ENCODE data around the gene MIEF1. TPM values are rescaled to one million over a fixed set of nuclear protein-coding genes. Genes with fewer than 3 reads are reported as not detected.
A peak's percentile ranks its signal among the peaks of the same experiment; 100 is the strongest.

Gene MIEF1
- polyA plus RNA-seq, 1 donor: 34.4 TPM

DNA sequence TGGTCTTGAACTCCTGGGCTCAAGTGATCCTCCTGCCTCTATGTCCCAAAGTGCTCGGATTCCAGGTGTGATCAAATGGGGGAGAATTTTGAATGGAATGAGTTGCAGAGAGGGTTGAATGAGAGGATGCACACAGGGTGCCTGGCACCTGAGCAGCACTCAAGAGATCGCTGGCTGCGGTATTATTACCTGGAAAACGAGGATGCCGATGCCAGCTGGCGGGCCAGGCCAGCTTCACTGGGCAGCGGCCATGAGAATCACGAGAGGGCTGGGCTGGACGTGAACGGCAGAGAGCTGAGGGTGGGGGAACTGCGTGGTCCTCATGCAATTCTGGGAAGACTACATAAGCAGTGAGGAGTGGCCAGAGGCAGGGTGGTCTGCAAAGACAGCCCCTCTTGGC is 42.4 kb upstream of the MIEF1 start:
- Histone ChIP-seq H3K36me3 (ENCODE audit: control insufficient read depth, insufficient read depth, low read length) (no peaks in the 10 kb centered on the region), H3K4me1 (ENCODE audit: control insufficient read depth, insufficient read depth, low read length) (peaks cover 19% of the 10 kb centered on the region), H3K9me3 (ENCODE audit: control insufficient read depth, low read depth, low read length) (peaks cover 7% of the 10 kb centered on the region), H3K4me3 (ENCODE audit: low read length) (no peak overlapping the region), H3K27ac (ENCODE audit: low read length) (no peak overlapping the region), H3K27me3 (ENCODE audit: control insufficient read depth, insufficient read depth, low read length) (peaks cover 19% of the 10 kb centered on the region)
- WGBS (ENCODE audit: insufficient coverage, low lambda C conversion rate): no CpG with 5 or more reads among the region's 11 CpGs
- no peak for DNase-seq

DNA sequence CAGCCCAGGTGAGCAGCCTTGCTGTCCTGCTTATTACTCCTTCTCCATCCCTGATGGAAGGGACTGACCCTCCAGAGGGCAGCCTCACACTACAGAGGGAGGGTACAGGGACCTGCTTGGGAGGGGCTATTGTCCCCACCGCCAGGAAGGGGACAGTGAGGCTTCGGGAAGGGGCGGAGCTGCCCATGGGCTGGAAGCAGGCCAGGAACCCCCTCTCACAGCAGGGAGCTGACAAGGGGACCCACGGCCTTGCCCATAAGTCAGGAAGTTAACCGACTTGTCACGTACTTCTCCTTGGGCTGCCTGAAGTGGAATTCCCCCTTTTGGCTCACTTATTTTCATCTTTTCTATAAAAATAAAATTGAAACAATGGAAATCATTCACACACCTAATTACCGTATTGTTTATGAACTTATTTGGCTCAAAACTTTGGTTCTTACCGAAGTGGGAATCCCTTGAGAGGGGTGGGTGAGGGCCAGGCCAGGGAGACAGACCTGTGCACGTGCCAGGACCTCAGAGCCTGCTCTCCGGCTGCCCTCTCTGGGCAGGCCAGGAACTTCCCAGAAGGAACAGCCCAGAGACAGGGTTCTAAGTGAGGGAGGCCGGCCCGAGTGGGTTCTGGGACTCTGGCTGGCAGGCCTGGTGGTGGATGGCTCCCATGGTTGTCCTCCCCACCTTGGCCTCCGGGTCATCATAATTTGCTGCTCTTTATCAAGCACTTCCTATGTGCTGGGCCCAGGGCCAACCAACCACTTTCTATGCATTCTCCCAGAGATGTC is 39.5 kb upstream of the MIEF1 start:
- H3K4me1 ChIP-seq (ENCODE audit: control insufficient read depth, insufficient read depth, low read length): peaks cover 42% of the 10 kb centered on the region
- no CpG with 5 or more reads among the region's 13 CpGs for WGBS (ENCODE audit: insufficient coverage, low lambda C conversion rate)
- H3K36me3 ChIP-seq (ENCODE audit: control insufficient read depth, insufficient read depth, low read length): no peaks in the 10 kb centered on the region
- H3K27me3 ChIP-seq (ENCODE audit: control insufficient read depth, insufficient read depth, low read length): peaks cover 12% of the 10 kb centered on the region
- no peak overlapping the region for H3K27ac ChIP-seq (ENCODE audit: low read length)
- no peaks in the 10 kb centered on the region for H3K9me3 ChIP-seq (ENCODE audit: control insufficient read depth, low read depth, low read length)
- DNase-seq: peak in 1 of 2 donors; percentile 18
- H3K4me3 ChIP-seq (ENCODE audit: low read length): no peak overlapping the region

DNA sequence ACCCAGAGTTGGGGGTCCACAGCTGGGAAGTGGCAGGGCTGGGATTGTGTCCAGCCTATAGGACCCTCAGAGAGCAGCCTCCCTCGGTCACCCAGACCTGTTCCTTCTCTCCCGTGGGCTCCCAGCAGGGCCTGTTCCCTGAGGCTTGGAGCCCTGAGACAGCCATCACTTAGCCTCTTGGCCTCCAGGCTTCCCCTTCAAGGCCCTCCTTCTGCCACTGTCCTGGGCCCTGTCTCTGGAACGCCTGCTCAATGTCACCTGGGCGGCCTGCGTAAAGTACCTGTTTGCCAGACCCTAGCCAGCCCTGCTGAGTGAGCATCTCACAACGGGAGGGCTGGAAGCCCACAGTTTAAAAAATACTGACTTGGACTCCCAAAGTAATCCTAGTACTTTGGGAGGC is 38.8 kb upstream of the MIEF1 start:
- H3K36me3 ChIP-seq (ENCODE audit: control insufficient read depth, insufficient read depth, low read length): no peaks in the 10 kb centered on the region
- H3K27me3 ChIP-seq (ENCODE audit: control insufficient read depth, insufficient read depth, low read length): peaks cover 7% of the 10 kb centered on the region
- DNase-seq: no peak
- H3K4me1 ChIP-seq (ENCODE audit: control insufficient read depth, insufficient read depth, low read length): peaks cover 46% of the 10 kb centered on the region
- H3K4me3 ChIP-seq (ENCODE audit: low read length): no peak overlapping the region
- no peaks in the 10 kb centered on the region for H3K9me3 ChIP-seq (ENCODE audit: control insufficient read depth, low read depth, low read length)
- no CpG with 5 or more reads among the region's 6 CpGs for WGBS (ENCODE audit: insufficient coverage, low lambda C conversion rate)
- H3K27ac ChIP-seq (ENCODE audit: low read length): no peak overlapping the region

DNA sequence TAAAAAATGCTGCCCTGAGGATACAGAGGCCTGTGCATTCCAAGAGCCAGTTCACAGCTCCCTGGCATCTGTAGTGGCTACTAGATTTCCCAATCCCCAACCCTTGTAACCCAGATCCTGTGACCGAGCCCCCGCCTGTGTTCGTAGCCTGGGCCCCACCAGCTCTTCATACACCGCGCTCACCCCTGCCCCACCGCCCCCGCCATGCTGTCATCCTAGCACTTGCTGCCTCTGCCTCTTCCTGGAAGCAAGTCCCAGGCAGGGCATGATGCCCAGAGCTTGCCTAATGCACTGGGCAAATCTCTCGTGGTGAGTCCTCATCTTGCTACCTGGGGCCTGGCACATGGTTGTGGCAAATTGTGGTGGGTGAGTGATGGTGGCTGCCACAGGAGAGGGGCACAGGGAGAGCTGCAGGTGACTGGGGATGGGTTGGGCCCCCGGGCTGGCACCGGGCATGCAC is 38.1 kb upstream of the MIEF1 start:
- no peak for DNase-seq
- Histone ChIP-seq H3K4me1 (ENCODE audit: control insufficient read depth, insufficient read depth, low read length) (peaks cover 48% of the 10 kb centered on the region), H3K27me3 (ENCODE audit: control insufficient read depth, insufficient read depth, low read length) (peaks cover under 1% of the 10 kb centered on the region), H3K4me3 (ENCODE audit: low read length) (no peak overlapping the region), H3K27ac (ENCODE audit: low read length) (peak overlapping the region; percentile 92), H3K36me3 (ENCODE audit: control insufficient read depth, insufficient read depth, low read length) (no peaks in the 10 kb centered on the region), H3K9me3 (ENCODE audit: control insufficient read depth, low read depth, low read length) (no peaks in the 10 kb centered on the region)
- WGBS (ENCODE audit: insufficient coverage, low lambda C conversion rate): no CpG with 5 or more reads among the region's 10 CpGs

DNA sequence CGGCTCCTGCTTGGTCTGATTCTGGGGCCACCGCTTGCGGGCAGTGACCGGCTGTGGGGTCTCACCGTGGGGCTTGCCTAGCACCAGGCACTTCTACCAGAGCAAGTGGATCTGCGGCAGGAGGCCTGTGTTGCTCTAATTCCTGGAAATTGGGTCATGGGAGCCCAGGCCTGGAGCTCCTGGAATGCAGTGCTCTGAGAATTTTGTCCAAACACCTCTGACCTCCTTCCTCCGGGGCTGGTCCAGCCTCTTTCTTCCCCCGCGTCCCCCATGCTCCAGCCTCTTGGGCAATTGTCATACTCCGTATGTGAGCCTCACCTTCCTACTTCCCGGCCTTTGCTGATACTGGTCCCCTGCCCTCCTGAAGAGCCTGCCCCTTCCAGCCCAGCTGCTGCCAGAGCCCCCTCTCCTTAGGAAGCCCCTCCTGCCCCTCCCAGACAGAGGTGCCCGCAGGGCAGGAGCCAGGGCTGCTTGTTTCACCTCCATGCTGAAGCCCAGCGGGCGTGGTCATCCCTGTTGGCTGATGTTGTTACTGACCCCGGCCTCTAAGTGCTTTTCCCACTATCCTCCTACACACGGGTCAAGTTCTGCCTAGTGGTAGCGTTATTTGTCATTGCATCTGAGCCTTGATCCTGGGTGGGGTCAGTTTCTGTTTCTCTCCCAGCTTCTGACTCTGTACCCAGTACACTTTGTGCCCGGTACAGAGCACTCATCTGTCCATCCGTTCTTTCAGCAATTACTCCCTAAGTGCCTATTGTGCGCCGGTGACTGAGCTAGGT is 35.7 kb upstream of the MIEF1 start:
- DNase-seq: peak; percentile 84 to 93
- H3K4me3 ChIP-seq (ENCODE audit: low read length): no peak overlapping the region
- H3K27me3 ChIP-seq (ENCODE audit: control insufficient read depth, insufficient read depth, low read length): no peaks in the 10 kb centered on the region
- no peaks in the 10 kb centered on the region for H3K36me3 ChIP-seq (ENCODE audit: control insufficient read depth, insufficient read depth, low read length)
- H3K4me1 ChIP-seq (ENCODE audit: control insufficient read depth, insufficient read depth, low read length): peaks cover 71% of the 10 kb centered on the region
- peak overlapping the region; percentile 92 for H3K27ac ChIP-seq (ENCODE audit: low read length)
- WGBS (ENCODE audit: insufficient coverage, low lambda C conversion rate): no CpG with 5 or more reads among the region's 21 CpGs
- no peaks in the 10 kb centered on the region for H3K9me3 ChIP-seq (ENCODE audit: control insufficient read depth, low read depth, low read length)

DNA sequence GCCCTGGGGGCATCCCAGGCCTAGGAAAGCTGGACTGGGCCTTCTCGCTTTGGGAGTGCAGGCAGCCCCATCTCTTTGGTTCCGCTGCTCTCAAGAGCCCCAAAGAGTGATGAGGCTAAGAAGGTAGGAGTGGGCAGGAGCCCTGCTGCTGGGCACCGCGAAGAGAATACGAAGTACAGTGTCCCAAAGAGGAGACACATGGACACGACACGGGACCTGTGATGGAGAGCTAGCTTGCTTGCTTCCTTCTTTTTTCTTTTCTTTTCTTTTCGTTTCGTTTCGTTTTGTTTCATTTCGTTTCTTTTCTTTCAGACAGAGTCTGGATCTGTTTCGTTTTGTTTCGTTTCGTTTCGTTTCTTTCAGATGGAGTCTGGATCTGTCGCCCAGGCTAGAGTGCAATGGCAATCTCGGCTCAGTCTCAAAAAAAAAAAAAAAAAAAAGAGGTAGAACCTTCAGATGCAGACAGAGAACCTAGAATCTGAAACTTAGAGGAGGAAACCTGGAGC is 34.6 kb upstream of the MIEF1 start:
- no peak for DNase-seq
- Histone ChIP-seq H3K27ac (ENCODE audit: low read length) (peak overlapping the region; percentile 92), H3K9me3 (ENCODE audit: control insufficient read depth, low read depth, low read length) (no peaks in the 10 kb centered on the region), H3K4me3 (ENCODE audit: low read length) (no peak overlapping the region), H3K27me3 (ENCODE audit: control insufficient read depth, insufficient read depth, low read length) (no peaks in the 10 kb centered on the region), H3K4me1 (ENCODE audit: control insufficient read depth, insufficient read depth, low read length) (peaks cover 82% of the 10 kb centered on the region), H3K36me3 (ENCODE audit: control insufficient read depth, insufficient read depth, low read length) (no peaks in the 10 kb centered on the region)
- WGBS (ENCODE audit: insufficient coverage, low lambda C conversion rate): 82% methylated on average over 10 of the region's 17 CpGs

DNA sequence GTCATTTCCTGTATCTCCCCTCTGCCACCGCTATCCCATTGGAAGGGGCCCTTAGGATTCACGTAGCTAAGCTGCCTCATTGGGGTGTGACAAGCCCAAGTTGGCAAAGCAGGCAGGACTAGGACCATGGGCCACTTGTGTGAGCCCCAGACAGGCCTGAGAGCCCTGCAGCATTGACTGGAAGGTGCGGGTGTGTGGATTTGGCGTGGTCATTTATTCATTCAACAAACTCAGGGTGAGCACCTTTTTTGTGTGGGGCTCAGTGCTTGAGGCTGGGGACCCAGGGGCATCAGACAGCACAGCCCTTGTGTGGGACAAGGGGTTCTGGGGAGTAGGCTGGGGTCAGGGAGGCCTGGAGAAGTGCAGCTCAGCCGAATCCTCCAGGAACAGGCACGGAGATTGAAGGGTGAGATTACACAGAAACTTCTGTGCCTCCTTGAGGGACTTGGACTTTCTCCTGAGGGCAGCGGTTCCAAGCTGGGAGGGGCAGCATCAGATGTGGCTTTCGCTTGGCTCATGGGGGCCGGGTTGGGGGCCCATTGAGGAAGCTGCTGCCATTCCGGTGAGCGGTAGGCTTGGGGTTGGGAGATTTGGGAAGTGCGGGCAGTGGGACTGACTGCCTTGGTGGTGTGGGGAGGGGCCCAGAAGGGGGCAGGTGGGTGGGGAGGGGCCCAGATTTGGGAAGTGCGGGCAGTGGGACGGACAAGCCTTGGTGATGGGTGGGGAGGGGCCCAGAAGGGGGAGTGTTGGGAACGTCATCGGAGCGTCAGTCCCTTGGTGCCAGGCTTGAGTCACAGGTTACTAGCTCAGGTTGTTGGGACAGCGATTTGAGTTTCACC is 33.4 kb upstream of the MIEF1 start:
- Histone ChIP-seq H3K36me3 (ENCODE audit: control insufficient read depth, insufficient read depth, low read length) (no peaks in the 10 kb centered on the region), H3K27me3 (ENCODE audit: control insufficient read depth, insufficient read depth, low read length) (no peaks in the 10 kb centered on the region), H3K27ac (ENCODE audit: low read length) (peak overlapping the region; percentile 92), H3K4me1 (ENCODE audit: control insufficient read depth, insufficient read depth, low read length) (peaks cover 87% of the 10 kb centered on the region), H3K9me3 (ENCODE audit: control insufficient read depth, low read depth, low read length) (no peaks in the 10 kb centered on the region), H3K4me3 (ENCODE audit: low read length) (peak overlapping the region; percentile 53)
- no CpG with 5 or more reads among the region's 18 CpGs for WGBS (ENCODE audit: insufficient coverage, low lambda C conversion rate)
- peak; percentile 92 to 97 for DNase-seq

DNA sequence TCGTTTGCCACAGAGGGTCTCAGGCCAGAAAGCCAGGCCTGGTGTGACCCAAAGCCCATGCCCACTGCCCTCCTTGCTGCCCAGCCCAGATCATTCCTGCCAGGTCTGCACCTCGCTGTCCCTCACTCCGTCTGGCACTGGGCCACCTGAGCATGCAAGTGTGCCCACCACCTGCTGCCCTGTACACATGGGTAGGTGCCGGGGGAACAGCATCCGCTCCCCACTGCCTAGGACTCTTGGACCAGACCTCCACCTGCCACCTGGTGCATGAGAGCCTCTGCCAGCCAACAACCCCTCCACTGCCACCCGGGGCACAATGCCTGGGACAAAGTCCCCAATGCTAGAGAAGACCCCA is 32.8 kb upstream of the MIEF1 start:
- DNase-seq: no peak
- H3K27me3 ChIP-seq (ENCODE audit: control insufficient read depth, insufficient read depth, low read length): no peaks in the 10 kb centered on the region
- H3K4me1 ChIP-seq (ENCODE audit: control insufficient read depth, insufficient read depth, low read length): peaks cover 87% of the 10 kb centered on the region
- no peaks in the 10 kb centered on the region for H3K36me3 ChIP-seq (ENCODE audit: control insufficient read depth, insufficient read depth, low read length)
- WGBS (ENCODE audit: insufficient coverage, low lambda C conversion rate): no CpG with 5 or more reads among the region's 6 CpGs
- H3K4me3 ChIP-seq (ENCODE audit: low read length): peak overlapping the region; percentile 53
- H3K27ac ChIP-seq (ENCODE audit: low read length): peak overlapping the region; percentile 92
- no peaks in the 10 kb centered on the region for H3K9me3 ChIP-seq (ENCODE audit: control insufficient read depth, low read depth, low read length)

DNA sequence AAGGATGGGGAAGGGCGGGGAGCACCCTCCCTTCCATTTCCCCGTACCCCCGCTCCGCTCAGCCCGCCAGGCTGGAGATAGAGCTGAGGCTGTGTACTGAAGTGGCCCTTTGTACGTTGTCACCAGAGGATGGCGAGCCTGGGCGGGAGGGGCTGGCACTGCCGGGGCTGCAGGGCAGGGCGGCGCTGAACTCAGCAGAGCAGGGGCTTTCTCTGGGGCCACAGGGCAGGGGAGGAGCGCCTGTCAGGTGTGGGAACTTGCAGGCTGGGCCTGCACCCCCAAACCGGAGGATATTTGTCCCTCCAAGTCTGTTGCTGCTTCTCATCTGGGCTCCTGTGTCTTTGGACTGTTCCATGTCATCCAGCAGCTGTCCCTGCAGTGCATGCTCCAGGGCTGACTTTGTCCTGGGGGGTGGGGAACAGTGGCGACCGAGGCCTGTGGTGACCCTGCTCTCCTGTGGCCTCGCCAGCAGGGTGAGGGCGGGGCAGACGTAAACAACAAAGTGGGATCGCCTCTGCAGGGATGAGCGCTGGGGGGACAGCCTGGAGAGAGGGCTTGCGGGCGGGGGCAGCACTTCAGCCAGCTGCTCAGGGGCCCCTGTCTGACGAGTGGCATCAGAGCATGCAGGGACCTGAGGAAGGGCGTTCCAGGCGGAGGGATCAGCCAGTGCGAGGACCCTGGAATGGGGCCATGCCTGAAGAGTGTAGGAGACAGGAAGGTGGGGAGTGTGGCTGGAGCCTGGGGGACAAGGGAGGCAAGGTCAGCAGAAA is 32.2 kb upstream of the MIEF1 start:
- Histone ChIP-seq H3K27me3 (ENCODE audit: control insufficient read depth, insufficient read depth, low read length) (no peaks in the 10 kb centered on the region), H3K27ac (ENCODE audit: low read length) (peak overlapping the region; percentile 92), H3K4me3 (ENCODE audit: low read length) (peak overlapping the region; percentile 53), H3K9me3 (ENCODE audit: control insufficient read depth, low read depth, low read length) (no peaks in the 10 kb centered on the region), H3K4me1 (ENCODE audit: control insufficient read depth, insufficient read depth, low read length) (peaks cover 88% of the 10 kb centered on the region), H3K36me3 (ENCODE audit: control insufficient read depth, insufficient read depth, low read length) (no peaks in the 10 kb centered on the region)
- peak; percentile 71 to 88 for DNase-seq
- no CpG with 5 or more reads among the region's 26 CpGs for WGBS (ENCODE audit: insufficient coverage, low lambda C conversion rate)

Data from large intestine (tissue), 3 donors.